Measurements from ENCODE around the gene PLK3. TPM values are rescaled to one million over a fixed set of nuclear protein-coding genes. Genes with fewer than 3 reads are reported as not detected.
A peak's percentile ranks its signal among the peaks of the same experiment; 100 is the strongest.
"Not testable (repeated sequence)": the region's sequence is repeated elsewhere in the genome, so short reads cannot be mapped to it uniquely, and the experiment has no call there.

The PLK3 gene
- 38.8 TPM for total RNA-seq
- long read RNA-seq, transcript PLK3-201 (15 exons, 2,492 nt): major isoform, 23 of 76 reads
- long read RNA-seq, partial matches to known transcripts: 14 of 76 reads
- long read RNA-seq, other reads (novel, unspliced or antisense): 39 of 76 reads

GRCh38 chr1:44799770-44800584 lies at the start of gene PLK3:
PLK3 (plus strand) TSS chr1:44800377; CDS start chr1:44800464, 87 bp downstream.
- DNase-seq (peak; percentile 98), ATAC-seq (peak; percentile 96)
- peaks cover 30% of the 10 kb centered on the region for H3K4me1 ChIP-seq
- H3K27ac ChIP-seq: peak within 1 kb of the TSS; percentile 96
- no peaks in the 10 kb centered on the region for H3K9me3 ChIP-seq
- H3K36me3 ChIP-seq: peaks cover 25% of the 10 kb centered on the region
- TF ChIP-seq CTCF (IDR thresholded peaks at IDR 0.05): peak; percentile 86
- H3K4me3 ChIP-seq: peak within 1 kb of the TSS; percentile 84
- no peaks in the 10 kb centered on the region for H3K27me3 ChIP-seq
- intact Hi-C loops (cut with DNase I): no loop called here

GRCh38 chr1:44757420-44757819 lies 42.8 kb upstream of the PLK3 start:
- no peaks in the 10 kb centered on the region for H3K36me3 ChIP-seq
- intact Hi-C loops (cut with DNase I): no loop called here
- TF ChIP-seq CTCF (IDR thresholded peaks at IDR 0.05): no peak
- H3K4me1 ChIP-seq: no peaks in the 10 kb centered on the region
- ATAC-seq: no peak
- DNase-seq: no peak
- H3K9me3 ChIP-seq: no peaks in the 10 kb centered on the region
- no peaks in the 10 kb centered on the region for H3K27me3 ChIP-seq
- no peak overlapping the region for H3K27ac ChIP-seq
- H3K4me3 ChIP-seq: no peak overlapping the region

- no peaks in the 10 kb centered on the region for H3K27me3 ChIP-seq
- no peak overlapping the region for H3K4me3 ChIP-seq
- no peak for TF ChIP-seq CTCF (IDR thresholded peaks at IDR 0.05)
- ATAC-seq (no peak), DNase-seq (no peak)
- intact Hi-C loops (cut with DNase I): no loop called here
- H3K9me3 ChIP-seq: no peaks in the 10 kb centered on the region
- no peaks in the 10 kb centered on the region for H3K4me1 ChIP-seq
- no peaks in the 10 kb centered on the region for H3K36me3 ChIP-seq
- no peak overlapping the region for H3K27ac ChIP-seq
Observed at GRCh38 chr1:44759077-44759476, 41.1 kb upstream of the PLK3 start.

- DNase-seq (no peak), ATAC-seq (no peak)
- Histone ChIP-seq H3K27me3 (no peaks in the 10 kb centered on the region), H3K4me1 (no peaks in the 10 kb centered on the region), H3K27ac (no peak overlapping the region), H3K9me3 (no peaks in the 10 kb centered on the region), H3K4me3 (no peak overlapping the region), H3K36me3 (no peaks in the 10 kb centered on the region)
- intact Hi-C loops (cut with DNase I): no loop called here
- no peak for TF ChIP-seq CTCF (IDR thresholded peaks at IDR 0.05)
Observed at GRCh38 chr1:44760876-44761275, 39.3 kb upstream of the PLK3 start.

GRCh38 chr1:44766421-44766820 lies 33.8 kb upstream of the PLK3 start:
- H3K27ac ChIP-seq; H3K36me3 ChIP-seq; ATAC-seq; H3K27me3 ChIP-seq; H3K9me3 ChIP-seq; intact Hi-C loops (cut with DNase I); H3K4me1 ChIP-seq; DNase-seq; H3K4me3 ChIP-seq: not testable (repeated sequence)

GRCh38 chr1:44775078-44775929 lies 24.9 kb upstream of the PLK3 start, which contains the start of gene RPS8:
RPS8 (plus strand) TSS chr1:44775540; CDS start chr1:44775597, 57 bp downstream.
- TF ChIP-seq CTCF (IDR thresholded peaks at IDR 0.05): no peak

More at GRCh38 chr1:44775078-44775929, 24.9 kb upstream of the PLK3 start, which contains the start of gene RPS8:
- ATAC-seq (peak; percentile 96), DNase-seq (peak; percentile 94)
- H3K27me3 ChIP-seq: no peaks in the 10 kb centered on the region
- H3K4me1 ChIP-seq: peaks cover 26% of the 10 kb centered on the region
- H3K27ac ChIP-seq: peak within 1 kb of the TSS; percentile 98
- intact Hi-C loops (cut with DNase I): no loop called here
- H3K9me3 ChIP-seq: no peaks in the 10 kb centered on the region
- peaks cover 36% of the 10 kb centered on the region for H3K36me3 ChIP-seq
- peak within 1 kb of the TSS; percentile 79 for H3K4me3 ChIP-seq

Data from upper lobe of right lung (tissue), 1 donor.